DMS79 (cell line): Measurements from ENCODE around the gene SSR2.
"Not testable (repeated sequence)": the region's sequence is repeated elsewhere in the genome, so short reads cannot be mapped to it uniquely, and the experiment has no call there.

Experiments used
- DNase-seq: peaks from one replicate; lab custom pipeline; 2025; lab: John Stamatoyannopoulos, UW

Gene SSR2

GRCh38 chr1:156048663-156049258, 28.0 kb upstream of the SSR2 start:
- DNase-seq = no peak

DNA sequence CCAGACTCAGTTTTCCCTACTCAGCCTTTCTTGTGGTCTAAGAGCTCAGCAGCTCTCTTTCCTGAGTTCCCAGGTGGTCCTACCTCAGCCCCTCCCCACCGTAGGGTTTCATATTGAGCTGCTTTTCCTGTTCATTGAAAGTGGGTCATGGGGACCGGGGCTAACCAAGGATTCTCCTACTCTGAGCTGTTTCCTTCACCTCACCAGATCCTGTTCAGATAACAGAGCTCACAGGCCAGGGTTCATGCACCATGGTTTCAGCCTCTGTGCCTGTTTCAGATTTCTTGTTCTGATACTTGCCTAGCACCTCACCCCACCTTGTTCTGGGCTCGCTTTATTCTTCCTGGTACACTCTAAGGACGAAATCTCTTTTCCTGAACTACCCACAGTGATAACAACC, 24.3 kb upstream of the SSR2 start:
- DNase-seq = no peak

- DNase-seq = no peak
Measured at GRCh38 chr1:156042828-156043227, 22.1 kb upstream of the SSR2 start.

DNA sequence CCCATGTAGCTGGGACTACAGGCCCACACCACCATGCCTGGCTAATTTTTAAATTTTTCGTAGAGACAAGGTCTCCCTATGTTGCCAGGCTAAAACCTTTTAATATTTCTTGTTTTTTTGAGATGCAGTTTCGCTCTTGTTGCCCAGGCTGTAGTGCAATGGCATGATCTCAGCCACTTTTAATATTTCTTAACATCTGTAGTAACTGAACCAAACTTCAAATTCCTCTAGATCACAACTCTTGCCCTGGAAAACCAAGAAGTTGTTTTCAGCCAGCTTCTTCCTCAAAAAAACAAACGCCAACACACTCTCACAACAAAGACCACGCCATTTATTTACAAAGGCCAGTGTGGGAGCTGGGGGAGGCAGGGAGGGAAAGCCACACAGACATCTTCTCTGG, 14.2 kb upstream of the SSR2 start:
- DNase-seq = not testable (repeated sequence)

DNA sequence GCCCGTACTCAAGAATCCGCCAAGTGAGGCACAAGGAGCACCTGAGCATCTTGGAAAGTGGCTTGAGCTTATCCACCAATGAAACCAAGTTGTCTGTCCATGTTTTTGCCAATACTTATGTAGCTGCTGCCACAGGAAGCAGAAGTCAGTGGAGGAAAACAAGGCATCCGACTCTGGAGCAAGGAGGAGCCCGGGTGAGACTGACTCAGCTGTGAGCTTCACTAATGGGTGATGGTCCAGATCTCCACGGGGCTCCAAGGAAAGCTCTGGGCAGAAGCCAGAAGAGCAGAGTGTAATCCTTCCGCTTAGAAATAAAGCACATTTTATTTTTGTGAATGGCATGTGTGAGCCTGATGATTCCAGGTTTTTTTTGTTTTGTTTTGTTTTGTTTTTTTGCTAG, 12.3 kb upstream of the SSR2 start:
- DNase-seq = no peak

- no peak for DNase-seq
Measured at GRCh38 chr1:156026588-156026987, 5.8 kb upstream of the SSR2 start.

DNA sequence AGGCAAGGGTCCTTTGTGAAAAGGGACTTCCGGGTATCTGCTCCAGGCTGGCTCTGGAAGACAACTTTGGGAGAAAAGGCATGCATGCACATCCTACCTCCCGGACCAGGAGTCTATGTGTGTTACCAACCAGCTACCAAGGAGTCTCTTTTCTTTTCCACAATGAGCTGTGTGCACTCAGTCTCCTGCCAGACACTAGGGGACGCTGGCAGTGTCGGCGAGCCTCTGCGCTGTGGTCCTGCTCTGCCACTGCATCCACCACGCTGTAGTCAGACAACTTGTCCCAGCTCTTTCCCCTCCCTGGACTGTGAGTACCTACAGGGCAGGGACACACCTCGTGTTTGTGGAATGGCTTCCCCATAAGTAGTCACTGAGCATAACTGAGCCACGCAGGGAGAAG, 5.1 kb upstream of the SSR2 start:
- DNase-seq = no peak

DNA sequence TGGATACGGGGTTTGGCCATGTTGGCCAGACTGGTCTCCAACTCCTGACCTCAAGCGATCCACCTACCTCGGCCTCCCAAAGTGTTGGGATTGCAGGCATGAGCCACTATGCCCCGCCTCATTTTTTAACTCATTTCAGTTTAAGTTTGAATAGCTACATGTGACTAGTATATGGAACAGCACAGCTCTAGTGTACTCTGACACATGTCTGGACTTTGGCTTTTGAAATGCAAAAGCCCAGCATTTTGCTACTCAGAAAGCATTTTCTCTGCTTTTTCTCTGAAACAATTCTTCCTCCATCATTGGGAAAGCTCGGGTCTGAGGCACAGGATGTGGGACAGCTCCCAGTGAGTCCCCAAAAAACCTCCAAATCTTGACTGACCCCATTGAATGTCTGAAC, 4.0 kb upstream of the SSR2 start:
- DNase-seq = no peak

GRCh38 chr1:156021954-156022353, 1.2 kb upstream of the SSR2 start:
- no peak for DNase-seq

- DNase-seq = no peak
Measured at GRCh38 chr1:156021093-156021428, 310 bp upstream of the SSR2 start.

- DNase-seq = no peak
Measured at GRCh38 chr1:156019946-156020292, 832 bp downstream of the SSR2 start.

GRCh38 chr1:156014829-156015228, 5.9 kb downstream of the SSR2 start:
- DNase-seq = no peak

GRCh38 chr1:156012051-156012817, 8.5 kb downstream of the SSR2 start:
- no peak for DNase-seq

DNA sequence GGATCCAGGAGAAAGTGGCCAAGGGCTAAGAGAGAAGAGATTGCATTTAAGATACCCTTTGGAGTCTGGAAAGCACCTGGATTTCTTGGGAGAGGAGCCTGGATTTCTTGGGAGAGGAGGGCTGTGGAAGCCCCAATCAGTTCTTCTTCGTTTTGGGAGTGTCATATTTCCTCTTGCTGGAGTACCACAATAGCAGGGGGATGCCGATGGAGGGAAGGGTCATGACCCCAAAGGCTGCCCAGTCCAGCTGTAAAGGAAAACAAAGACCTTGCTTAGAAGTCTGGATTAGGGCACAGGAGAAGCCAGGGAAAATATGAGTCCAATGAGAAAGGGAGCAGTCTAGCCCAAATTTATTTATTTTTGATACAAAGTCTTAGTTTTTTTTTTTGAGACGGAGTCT, 11.3 kb downstream of the SSR2 start:
- DNase-seq = no peak

DNA sequence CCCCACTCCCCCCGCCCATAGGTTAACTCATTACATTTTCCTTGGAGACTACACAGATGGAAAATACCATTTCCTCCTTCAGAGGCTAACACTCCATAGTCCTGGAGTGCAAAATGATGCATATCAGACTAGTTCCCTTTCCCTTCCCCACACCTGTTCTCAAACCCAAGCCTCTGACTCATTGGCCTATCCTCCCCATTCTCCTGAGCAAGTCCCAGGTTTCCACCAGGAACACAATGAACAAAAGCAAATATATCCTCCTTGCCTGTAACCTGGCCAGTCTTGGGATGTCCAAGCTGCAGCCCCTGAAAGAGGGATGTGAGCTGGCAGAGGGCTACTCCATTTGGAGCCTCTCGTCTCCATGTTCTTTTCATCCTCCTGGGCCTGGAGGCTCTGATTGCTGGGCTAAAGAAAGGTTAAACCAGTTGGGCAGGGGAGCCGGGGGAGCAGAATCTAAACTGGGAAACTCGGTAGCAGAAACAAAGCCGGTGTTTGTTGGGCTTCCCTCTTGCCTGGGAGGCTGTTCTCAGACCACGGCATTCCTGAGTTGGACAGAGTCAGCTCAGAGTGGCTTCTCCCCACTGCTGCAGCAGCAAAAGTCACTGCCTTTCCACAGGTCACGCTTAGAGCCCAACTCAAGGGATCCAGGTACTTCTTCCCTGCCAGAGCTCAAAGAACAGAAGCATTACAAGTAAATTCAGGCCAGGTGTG, 13.9 kb downstream of the SSR2 start:
- no peak for DNase-seq

- no peak for DNase-seq
Measured at GRCh38 chr1:156004843-156005584, 15.7 kb downstream of the SSR2 start.

GRCh38 chr1:156003923-156004188, 16.9 kb downstream of the SSR2 start:
- DNase-seq = no peak

- no peak for DNase-seq
Measured at GRCh38 chr1:156002188-156002911, 18.4 kb downstream of the SSR2 start.

GRCh38 chr1:156001662-156002171, 19.0 kb downstream of the SSR2 start:
- no peak for DNase-seq

GRCh38 chr1:156001021-156001661, 19.6 kb downstream of the SSR2 start:
- no peak for DNase-seq

DNA sequence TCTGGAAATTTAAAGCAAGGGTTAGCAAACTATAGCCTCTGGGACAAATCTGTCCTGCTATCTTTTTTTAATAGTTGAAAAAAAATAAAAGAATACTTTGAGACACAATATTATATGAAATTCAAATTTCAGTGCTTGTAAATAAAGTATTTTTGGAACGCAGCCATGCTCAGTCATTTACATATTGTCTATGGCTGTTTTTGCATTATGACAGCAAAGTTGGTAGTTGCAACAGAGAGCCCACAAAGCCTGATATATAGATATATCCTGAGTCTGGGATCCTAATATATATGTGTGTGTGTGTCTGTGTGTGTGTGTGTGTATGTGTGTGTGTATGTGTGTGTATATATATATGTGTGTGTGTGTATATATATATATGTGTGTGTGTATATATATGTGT, 20.8 kb downstream of the SSR2 start:
- no peak for DNase-seq

DNA sequence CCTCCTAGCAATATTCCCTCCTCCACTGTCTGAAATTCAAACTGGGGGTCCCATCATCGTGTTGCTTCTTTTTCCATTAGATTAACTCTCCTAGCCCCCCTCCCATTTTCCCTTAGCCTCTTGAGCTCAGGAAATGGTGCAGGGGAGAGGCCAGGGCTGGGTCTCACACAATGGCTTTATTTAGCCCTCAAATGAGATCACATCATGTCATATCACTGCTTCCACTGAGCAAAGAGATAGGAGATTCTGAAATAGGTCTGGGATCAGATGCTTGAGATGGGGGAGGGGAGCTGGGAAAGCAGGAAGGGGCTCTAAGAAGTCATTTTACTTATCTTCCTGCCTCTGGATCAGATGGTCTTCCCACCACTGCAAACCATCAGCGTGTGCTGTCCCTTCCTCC, 24.6 kb downstream of the SSR2 start:
- DNase-seq = no peak
